IPS-18a (cell line): ENCODE results near the gene RAB8B.

Experiments used
- H3K27ac ChIP-seq: one replicate; pipeline ENCODE4 v1.5.1; 2013; ENCODE audit warnings: low read length
- H3K27me3 ChIP-seq: one replicate; pipeline ENCODE4 v1.6.1; 2013; ENCODE audit warnings: mild to moderate bottlenecking, low read length; ENCODE audit not compliant: control insufficient read depth, insufficient read depth
- H3K36me3 ChIP-seq: one replicate; pipeline ENCODE4 v1.6.1; 2013; ENCODE audit warnings: low read depth, low read length; ENCODE audit not compliant: control insufficient read depth
- H3K4me1 ChIP-seq: one replicate; pipeline ENCODE4 v1.6.1; 2013; ENCODE audit warnings: low read depth, low read length; ENCODE audit not compliant: control insufficient read depth
- H3K4me3 ChIP-seq: one replicate; pipeline ENCODE4 v1.5.1; 2013; ENCODE audit warnings: low read length
- H3K9ac ChIP-seq: one replicate; pipeline ENCODE4 v1.6.1; 2013; ENCODE audit warnings: mild to moderate bottlenecking, low read length, moderate library complexity
- H3K9me3 ChIP-seq: one replicate; pipeline ENCODE4 v1.6.1; 2013; ENCODE audit warnings: low read depth, low read length; ENCODE audit not compliant: control insufficient read depth

RAB8B gene

DNA sequence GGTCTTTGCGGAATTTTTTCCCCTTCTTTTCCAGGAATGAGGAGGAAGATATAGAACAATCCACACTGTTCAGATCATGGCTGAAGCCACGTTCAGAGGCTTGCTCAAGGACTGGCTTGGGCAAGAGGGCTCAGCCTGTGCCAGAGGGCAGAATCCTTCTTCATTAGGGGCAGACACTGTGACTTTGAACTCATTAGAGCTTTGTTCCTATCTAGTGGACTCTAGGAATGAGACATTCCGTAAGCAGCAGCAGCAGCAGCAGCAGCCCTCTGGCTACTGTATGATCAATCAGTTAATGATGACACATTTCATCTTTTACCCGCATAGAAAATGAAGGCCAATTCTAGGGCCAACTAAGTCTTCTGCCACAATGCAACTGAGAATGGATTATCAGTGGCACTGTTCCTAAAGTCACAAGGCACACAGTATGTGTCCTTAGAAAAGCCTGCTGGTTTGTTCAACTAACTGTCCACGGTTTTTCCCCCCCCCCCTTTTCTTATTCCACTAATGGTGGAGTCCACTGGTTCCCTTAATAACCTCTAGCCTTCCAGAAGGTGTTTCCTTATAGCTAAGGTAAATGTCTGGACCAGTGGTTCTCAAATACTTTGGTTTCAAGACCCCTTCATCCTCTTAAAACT, 1.7 kb upstream of the RAB8B start:
- H3K4me3 ChIP-seq, result no peak overlapping the region
- peaks cover 16% of the 10 kb centered on the region for H3K4me1 ChIP-seq
- H3K27me3 ChIP-seq, result no peaks in the 10 kb centered on the region
- no peaks in the 10 kb centered on the region for H3K36me3 ChIP-seq
- no peak overlapping the region for H3K27ac ChIP-seq
- no peak overlapping the region for H3K9ac ChIP-seq
- no peaks in the 10 kb centered on the region for H3K9me3 ChIP-seq

- Histone ChIP-seq H3K9me3 (no peaks in the 10 kb centered on the region), H3K4me3 (peak overlapping the region; percentile 79), H3K27ac (peak overlapping the region; percentile 63), H3K4me1 (peaks cover 16% of the 10 kb centered on the region), H3K36me3 (no peaks in the 10 kb centered on the region), H3K9ac (peak overlapping the region; percentile 83), H3K27me3 (no peaks in the 10 kb centered on the region)
Measured at GRCh38 chr15:63188247-63188925, 1.0 kb upstream of the RAB8B start.

DNA sequence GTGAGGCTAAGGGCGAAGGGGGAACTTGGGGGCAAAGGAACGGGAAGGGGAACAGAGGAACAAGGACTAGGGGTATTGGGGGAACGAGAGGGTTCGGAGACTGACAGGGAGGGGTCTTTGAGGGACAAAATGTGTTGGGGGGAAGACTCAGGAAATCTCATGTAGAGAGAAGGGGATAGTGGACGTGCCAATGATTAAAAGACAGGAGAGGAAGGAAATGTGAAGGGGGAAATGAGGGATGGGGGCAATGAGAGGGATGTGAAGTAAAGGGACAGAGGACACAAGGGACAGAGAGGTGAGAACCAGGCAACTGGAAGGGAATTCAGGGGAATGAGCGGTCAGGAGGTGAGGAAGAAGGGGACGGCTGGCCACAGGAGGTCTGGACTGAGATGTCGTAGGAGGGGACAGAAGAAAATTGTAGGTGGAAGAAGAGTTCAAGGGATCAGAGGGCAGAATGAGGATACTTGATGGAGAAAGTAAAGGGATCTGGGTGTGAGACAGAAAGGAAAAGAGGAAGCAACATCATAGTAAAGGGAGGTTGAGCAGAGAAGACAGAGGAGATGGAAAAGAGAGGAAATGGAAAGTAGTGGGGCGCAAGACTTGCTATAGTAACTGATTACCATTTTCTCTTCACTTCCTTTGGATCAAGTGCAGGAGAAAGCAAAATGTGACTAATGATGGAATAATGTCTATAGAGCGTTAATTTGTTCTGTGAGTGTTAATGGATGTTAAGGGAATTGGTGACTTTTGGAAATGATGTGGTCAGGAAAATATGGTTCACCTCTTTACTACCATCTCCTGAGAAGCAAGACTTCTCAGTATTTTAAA, 749 bp downstream of the RAB8B start:
- Histone ChIP-seq H3K27ac (no peak overlapping the region), H3K9me3 (no peaks in the 10 kb centered on the region)

DNA sequence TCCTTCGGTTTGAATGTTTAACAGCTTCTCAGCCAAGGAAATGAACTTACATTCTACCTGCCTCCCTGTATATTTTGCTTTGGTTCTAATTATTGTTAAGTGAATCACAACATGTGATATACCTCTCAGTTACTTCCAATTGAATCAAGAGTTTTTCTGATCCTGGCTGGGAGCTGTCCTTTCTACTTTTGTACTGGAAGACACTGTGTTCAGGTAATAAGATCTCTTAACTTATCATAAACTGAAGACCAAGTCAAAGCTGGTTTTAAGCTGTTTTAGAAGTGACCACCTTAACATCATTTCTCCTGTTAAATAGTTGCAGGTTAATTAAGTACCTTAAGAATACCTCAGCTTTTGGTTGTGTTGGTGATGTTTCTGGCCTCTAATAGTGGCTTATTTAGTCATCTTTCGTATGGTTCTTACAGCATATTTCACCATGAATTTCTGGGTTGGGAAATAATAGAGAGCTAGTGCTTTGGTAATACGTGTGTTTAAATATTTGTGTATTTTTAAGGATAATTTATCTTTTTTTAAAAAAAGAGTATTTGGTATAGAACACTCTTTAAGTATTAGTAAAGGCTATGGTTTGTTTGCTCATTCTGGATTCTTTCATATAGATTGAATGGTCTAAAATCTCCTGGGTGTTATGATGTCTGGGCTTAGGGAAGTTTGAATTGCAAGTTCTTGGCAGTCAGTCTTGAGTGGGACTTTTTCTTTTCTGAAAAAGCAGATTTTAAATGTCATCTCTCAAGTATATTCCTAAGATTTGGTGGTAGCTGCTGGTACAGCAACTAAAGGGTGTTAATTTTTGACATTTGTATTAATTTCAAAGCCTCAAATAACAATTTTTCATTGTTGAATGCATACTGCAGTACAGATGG, 1.6 kb downstream of the RAB8B start:
- no peak overlapping the region for H3K27ac ChIP-seq
- no peaks in the 10 kb centered on the region for H3K9me3 ChIP-seq
- no peaks in the 10 kb centered on the region for H3K36me3 ChIP-seq
- no peaks in the 10 kb centered on the region for H3K27me3 ChIP-seq
- no peak overlapping the region for H3K9ac ChIP-seq
- H3K4me3 ChIP-seq, result peak overlapping the region; percentile 79
- H3K4me1 ChIP-seq, result peaks cover 25% of the 10 kb centered on the region

More for the DNA sequence above, 749 bp downstream of the RAB8B start:
- Histone ChIP-seq H3K27me3 (no peaks in the 10 kb centered on the region), H3K4me3 (peak overlapping the region; percentile 79), H3K9ac (peak overlapping the region; percentile 56), H3K4me1 (peaks cover 25% of the 10 kb centered on the region), H3K36me3 (no peaks in the 10 kb centered on the region)

DNA sequence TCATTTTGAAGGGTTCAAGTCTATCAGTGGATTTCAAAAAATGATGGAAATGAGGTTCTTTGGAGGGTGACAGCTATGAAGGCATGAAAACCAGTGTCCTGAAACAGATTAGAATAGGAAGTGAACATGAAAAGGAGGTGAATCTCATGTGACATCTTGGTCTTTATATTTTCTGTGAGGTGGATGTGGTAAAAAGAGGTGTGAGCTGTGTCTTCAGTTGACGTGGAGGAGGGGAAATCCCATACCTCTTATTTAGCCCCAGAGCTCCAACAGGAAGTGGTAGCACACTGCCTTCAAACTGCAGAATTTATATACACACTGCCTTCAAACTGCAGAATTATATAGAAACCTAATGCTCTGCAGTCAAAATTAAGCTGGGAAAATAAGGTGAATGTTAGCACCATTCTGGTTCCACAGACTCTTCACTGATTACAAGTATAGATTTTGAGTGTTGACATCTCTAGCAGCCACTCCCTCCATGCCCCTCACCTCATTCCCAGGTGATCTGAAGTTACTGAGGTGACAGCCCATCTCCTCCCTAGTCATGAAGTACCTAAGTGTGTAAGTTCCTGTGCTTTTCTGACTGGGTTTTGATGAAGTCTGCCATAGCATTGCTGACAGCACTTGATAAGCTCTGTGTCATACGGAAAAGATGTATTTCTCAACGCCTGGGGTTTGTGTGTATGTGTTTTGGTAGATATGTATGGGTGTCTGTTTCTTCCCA, 2.7 kb downstream of the RAB8B start:
- H3K27ac ChIP-seq, result no peak overlapping the region
- no peak overlapping the region for H3K4me3 ChIP-seq
- H3K9me3 ChIP-seq, result no peaks in the 10 kb centered on the region
- peaks cover 33% of the 10 kb centered on the region for H3K4me1 ChIP-seq
- H3K27me3 ChIP-seq, result no peaks in the 10 kb centered on the region
- no peak overlapping the region for H3K9ac ChIP-seq
- H3K36me3 ChIP-seq, result no peaks in the 10 kb centered on the region

DNA sequence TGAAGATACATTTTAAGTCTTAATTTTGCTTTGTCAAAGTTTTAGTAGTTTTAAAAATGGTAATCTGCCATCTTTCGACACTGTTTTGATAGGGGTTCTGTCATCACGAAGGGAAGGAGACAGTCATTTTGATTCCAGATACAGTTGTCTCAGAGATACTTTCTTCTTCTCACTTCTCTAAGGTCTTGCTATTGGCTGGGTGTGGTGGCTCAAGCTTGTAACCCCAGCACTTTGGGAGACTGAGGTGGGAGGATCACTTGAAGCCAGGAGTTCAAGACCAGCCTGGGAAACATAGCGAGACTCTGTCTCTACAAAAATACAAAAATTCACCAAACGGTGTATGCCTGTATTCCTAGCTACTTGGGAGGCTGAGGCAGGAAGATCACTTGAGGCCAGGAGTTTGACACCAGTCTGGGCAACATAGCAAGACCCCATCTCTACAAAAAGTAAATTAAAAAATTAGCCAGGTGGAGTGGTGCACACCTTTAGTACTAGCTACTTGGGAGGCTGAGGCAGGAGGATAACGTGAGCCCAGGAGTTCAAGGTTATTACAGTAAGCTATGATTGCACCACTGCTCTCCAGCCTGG, 3.3 kb downstream of the RAB8B start:
- no peaks in the 10 kb centered on the region for H3K9me3 ChIP-seq
- H3K4me3 ChIP-seq, result no peak overlapping the region
- H3K36me3 ChIP-seq, result no peaks in the 10 kb centered on the region
- peaks cover 38% of the 10 kb centered on the region for H3K4me1 ChIP-seq
- H3K27ac ChIP-seq, result no peak overlapping the region
- no peaks in the 10 kb centered on the region for H3K27me3 ChIP-seq
- no peak overlapping the region for H3K9ac ChIP-seq

DNA sequence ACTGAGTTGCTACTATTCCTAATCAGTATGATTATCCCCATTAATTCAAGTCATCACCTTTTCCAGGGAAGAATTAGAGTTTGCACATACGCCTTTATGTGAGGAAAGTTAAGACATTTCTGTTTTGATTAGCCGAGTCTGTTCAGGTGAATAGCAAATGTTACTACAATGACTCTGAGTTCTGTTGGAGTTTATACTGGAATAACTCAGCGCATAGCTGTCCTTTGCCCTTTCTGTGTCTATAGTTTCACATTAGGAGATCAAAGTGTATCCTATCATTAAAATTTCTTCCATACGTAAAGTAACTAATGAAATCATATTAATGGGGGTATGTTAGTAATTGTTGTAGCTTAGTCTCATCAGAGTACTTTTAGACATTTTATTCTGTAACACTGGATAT, 4.9 kb downstream of the RAB8B start:
- Histone ChIP-seq H3K27me3 (no peaks in the 10 kb centered on the region), H3K4me3 (no peak overlapping the region), H3K9ac (no peak overlapping the region), H3K27ac (no peak overlapping the region), H3K9me3 (no peaks in the 10 kb centered on the region), H3K4me1 (peaks cover 41% of the 10 kb centered on the region), H3K36me3 (no peaks in the 10 kb centered on the region)

DNA sequence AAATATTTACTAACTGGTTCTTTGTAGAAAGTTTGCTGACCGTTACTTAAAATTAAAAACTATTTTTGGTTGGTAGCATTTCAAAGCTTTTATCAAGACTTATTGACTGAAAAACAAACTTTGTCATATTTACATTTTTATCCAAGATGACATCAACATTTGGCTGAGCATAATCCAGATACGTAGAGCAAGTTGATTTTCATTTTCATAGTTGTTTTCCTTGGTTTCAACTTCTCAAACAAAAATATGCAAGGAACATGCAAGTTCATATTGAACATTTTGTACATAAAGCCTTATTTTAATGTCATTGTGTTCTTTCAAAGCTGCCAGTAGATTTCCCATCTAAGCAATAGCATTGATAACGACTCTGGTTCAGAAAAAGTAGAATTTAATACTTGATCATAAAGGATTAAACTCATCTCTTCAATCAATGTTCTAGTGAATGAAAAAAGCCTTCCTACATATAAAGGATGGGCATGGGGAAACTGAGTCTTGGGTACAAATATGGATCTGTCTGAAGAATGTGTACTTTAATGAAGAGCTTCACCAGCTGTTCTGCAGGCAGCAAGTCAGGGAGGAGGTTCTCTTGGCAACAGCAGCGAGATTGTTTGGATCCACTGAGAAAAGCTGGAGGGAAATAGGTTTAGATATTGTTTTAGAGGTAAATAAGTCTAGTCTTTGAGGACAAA, 5.6 kb downstream of the RAB8B start:
- H3K27ac ChIP-seq, result no peak overlapping the region
- H3K9me3 ChIP-seq, result no peaks in the 10 kb centered on the region
- H3K9ac ChIP-seq, result no peak overlapping the region
- no peak overlapping the region for H3K4me3 ChIP-seq
- peaks cover 41% of the 10 kb centered on the region for H3K4me1 ChIP-seq
- no peaks in the 10 kb centered on the region for H3K36me3 ChIP-seq
- no peaks in the 10 kb centered on the region for H3K27me3 ChIP-seq

GRCh38 chr15:63195569-63196015, 6.2 kb downstream of the RAB8B start:
- Histone ChIP-seq H3K9me3 (no peaks in the 10 kb centered on the region), H3K4me3 (no peak overlapping the region), H3K9ac (no peak overlapping the region), H3K27ac (no peak overlapping the region), H3K27me3 (no peaks in the 10 kb centered on the region), H3K4me1 (peaks cover 37% of the 10 kb centered on the region), H3K36me3 (no peaks in the 10 kb centered on the region)

DNA sequence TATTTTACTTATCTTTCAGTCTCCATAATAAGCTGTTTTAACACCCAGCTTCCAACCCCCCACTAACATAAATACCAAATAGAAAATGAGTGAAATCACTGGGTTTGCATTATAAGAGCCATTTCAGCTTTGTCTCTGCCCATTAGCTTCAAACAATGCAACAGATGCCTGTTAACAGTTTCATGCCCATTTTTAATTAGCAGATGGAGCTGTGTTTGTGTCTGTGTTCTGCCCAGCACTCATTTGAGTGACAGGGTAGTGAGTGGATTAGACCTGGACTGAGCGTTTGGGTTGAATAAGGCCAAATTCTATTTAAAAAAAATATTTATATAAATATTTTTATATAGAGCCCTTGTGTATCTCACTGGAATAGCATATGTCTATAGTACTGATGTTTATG, 7.4 kb downstream of the RAB8B start:
- Histone ChIP-seq H3K9ac (no peak overlapping the region), H3K4me1 (peaks cover 33% of the 10 kb centered on the region), H3K36me3 (no peaks in the 10 kb centered on the region), H3K9me3 (no peaks in the 10 kb centered on the region), H3K27me3 (no peaks in the 10 kb centered on the region), H3K27ac (no peak overlapping the region), H3K4me3 (no peak overlapping the region)
